ENCODE results near the gene USP32.
"Not testable (repeated sequence)": the region's sequence is repeated elsewhere in the genome, so short reads cannot be mapped to it uniquely, and the experiment has no call there.

USP32 gene

DNA sequence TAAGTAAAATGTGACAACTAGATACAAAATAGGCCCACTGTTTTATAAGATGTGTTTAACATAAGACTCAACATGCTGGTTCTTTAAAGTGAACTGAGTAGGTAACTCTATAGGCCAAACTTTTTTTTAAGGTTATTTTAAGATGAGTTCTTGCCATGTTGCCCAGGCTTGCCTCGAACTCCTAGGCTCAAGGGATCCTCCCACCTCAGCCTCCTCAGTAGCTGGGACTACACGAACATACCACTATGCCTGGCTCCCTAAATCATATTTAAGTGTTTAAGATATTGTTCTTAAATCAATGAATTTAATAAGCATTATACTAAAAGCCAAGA lies 69.9 kb downstream of the USP32 start:
- H3K4me3 ChIP-seq (replicated peaks in 1 of 2; ENCODE audit: low read depth in 2 of 2, low read length in 2 of 2), result no peak overlapping the region

DNA sequence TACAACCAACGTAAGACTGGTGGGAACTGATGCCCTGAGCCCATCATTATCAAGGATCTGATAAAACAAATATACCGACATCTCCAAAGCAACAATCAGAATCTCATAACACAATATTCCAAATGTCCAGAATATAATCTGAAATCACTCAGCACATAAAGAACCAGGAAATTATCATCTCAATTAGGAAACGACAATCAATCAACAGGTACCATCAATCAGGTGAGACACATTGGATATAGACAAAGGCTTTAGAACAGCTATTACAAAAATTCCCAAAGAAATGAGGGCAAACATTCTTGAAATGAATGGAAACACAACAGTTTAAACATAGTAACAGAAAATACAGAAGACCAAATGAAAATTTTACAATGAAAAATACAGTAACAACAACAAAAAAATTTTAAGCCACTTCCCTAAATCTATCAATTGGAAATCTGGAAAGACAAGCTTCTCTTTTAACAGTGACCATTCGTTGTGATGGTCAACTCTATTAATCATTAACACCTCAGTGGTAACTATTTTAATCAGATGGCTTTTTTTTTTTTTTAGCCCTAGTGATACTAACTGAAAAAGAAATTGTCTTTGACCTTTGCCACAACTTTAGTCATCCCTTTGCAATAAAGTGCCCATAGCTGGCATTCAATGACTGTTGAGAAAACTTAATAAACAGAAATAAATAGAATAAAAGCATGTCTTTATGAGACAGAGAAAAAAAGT lies 70.4 kb downstream of the USP32 start:
- TF ChIP-seq, protein P1, sequence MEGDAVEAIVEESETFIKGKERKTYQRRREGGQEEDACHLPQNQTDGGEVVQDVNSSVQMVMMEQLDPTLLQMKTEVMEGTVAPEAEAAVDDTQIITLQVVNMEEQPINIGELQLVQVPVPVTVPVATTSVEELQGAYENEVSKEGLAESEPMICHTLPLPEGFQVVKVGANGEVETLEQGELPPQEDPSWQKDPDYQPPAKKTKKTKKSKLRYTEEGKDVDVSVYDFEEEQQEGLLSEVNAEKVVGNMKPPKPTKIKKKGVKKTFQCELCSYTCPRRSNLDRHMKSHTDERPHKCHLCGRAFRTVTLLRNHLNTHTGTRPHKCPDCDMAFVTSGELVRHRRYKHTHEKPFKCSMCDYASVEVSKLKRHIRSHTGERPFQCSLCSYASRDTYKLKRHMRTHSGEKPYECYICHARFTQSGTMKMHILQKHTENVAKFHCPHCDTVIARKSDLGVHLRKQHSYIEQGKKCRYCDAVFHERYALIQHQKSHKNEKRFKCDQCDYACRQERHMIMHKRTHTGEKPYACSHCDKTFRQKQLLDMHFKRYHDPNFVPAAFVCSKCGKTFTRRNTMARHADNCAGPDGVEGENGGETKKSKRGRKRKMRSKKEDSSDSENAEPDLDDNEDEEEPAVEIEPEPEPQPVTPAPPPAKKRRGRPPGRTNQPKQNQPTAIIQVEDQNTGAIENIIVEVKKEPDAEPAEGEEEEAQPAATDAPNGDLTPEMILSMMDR (IDR thresholded peaks at IDR 0.05; ENCODE audit: low read depth, low read length), result no peak
- DNase-seq (ENCODE audit: low read depth in 2 of 2), result no peak
- no peak overlapping the region for H3K4me3 ChIP-seq (replicated peaks in 1 of 2; ENCODE audit: low read depth in 2 of 2, low read length in 2 of 2)

More for the DNA sequence above, 69.9 kb downstream of the USP32 start:
- no peak for DNase-seq (ENCODE audit: low read depth in 2 of 2)
- TF ChIP-seq, protein P1 (IDR thresholded peaks at IDR 0.05; ENCODE audit: low read depth, low read length), result no peak

- TF ChIP-seq, protein P1 (IDR thresholded peaks at IDR 0.05; ENCODE audit: low read depth, low read length), result no peak
- no peak overlapping the region for H3K4me3 ChIP-seq (replicated peaks in 1 of 2; ENCODE audit: low read depth in 2 of 2, low read length in 2 of 2)
- DNase-seq (ENCODE audit: low read depth in 2 of 2), result no peak
Observed at GRCh38 chr17:60318830-60319229, 73.1 kb downstream of the USP32 start.

DNA sequence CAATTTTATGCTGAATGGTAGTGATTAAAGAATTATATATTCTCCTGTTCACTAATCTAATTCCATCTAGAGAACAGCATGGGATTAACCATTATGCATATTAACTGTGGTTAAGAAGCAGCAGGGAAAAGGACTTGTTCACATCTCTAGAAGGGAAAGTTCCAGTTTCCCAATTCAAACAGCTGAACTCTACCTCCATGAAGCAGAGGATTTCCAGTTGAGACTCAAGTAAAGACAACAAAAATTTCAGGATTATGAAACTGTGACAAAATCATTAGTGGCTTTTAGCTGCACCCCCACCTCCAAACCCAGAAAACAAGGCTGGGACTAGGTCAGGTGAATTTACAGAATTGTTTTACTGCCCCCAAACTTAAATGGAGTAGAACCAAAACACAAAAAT lies 73.6 kb downstream of the USP32 start:
- no peak overlapping the region for H3K4me3 ChIP-seq (replicated peaks in 1 of 2; ENCODE audit: low read depth in 2 of 2, low read length in 2 of 2)
- TF ChIP-seq, protein P1 (IDR thresholded peaks at IDR 0.05; ENCODE audit: low read depth, low read length), result no peak
- DNase-seq (ENCODE audit: low read depth in 2 of 2), result no peak

DNA sequence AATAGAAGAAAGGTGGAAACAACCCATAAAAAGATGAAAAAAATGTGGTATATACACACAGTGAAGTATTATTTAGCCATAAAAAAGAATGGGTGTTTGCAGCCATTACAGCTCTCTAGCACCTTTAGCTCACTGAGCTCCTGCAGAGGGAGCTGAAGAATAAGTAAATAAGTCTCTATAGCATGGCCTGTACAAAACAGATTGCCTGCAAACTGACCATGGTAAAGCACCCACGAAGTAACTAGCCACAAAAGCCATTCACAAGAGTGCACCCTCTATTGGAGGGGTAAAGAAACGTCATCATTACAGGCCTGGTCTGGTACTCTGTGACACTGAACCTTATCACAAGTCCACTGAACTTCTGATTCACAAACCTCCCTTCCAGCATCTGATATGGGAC lies 76.3 kb downstream of the USP32 start:
- TF ChIP-seq, protein P1 (IDR thresholded peaks at IDR 0.05; ENCODE audit: low read depth, low read length), result peak; percentile 7
- H3K4me3 ChIP-seq (replicated peaks in 1 of 2; ENCODE audit: low read depth in 2 of 2, low read length in 2 of 2), result no peak overlapping the region
- peak in 1 of 2 donors; percentile 16 for DNase-seq (ENCODE audit: low read depth in 2 of 2)

DNA sequence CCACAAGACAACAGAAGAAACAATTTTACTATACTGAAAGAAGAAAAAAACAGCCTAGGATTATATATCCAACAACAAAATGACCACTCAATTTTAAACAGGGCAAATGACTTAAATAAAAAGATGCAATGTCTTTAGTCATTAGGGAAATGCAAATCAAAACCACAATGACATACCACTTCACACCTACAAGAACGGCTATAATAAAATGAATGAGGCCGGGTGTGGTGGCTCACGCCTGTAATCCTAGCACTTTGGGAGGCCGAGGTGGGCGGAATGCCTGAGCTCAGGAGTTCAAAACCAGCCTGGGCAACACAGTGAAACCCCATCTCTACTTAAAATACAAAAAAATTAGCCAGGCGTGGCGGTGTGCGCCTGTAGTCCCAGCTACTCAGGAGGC lies 77.0 kb downstream of the USP32 start:
- H3K4me3 ChIP-seq (replicated peaks in 1 of 2; ENCODE audit: low read depth in 2 of 2, low read length in 2 of 2); DNase-seq (ENCODE audit: low read depth in 2 of 2): not testable (repeated sequence)

GRCh38 chr17:60314423-60314822 lies 77.5 kb downstream of the USP32 start:
- no peak for DNase-seq (ENCODE audit: low read depth in 2 of 2)
- TF ChIP-seq, protein P1 (IDR thresholded peaks at IDR 0.05; ENCODE audit: low read depth, low read length), result no peak
- H3K4me3 ChIP-seq (replicated peaks in 1 of 2; ENCODE audit: low read depth in 2 of 2, low read length in 2 of 2), result no peak overlapping the region
